ENCODE measurements around the gene CRY2.

CRY2 gene

DNA sequence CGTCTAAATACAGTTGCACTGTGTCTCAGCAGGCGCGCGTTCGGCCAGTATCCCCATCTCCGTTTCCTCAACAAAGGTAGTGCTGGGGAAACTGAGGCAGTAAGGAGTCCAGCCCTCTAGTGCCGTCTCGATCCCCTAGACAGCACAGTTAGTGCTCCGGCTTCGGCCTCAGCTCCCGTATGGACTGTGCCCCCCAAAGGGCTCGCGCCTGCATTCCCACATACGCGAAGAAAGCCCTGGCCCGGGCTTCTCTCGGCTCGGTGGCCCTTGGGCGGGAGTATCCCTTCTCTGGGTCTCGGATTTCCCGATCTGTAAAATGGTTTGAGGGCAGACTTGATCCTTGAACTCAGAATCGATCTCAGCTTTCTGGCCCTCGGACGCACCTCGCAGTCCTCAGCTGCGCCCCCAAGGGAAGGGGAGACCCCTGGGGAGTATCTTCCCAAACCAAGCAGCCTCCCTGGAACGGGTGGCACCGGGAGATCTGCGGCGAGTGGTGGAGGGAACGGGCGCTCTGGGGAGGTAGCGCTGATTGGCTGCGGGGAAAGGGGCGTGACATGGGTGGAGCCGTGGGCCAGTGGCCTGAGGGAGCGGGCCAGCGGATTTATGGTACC lies 71.2 kb downstream of the CRY2 start:
- DNase-seq (ENCODE audit: low read depth, low spot score): no peak

DNA sequence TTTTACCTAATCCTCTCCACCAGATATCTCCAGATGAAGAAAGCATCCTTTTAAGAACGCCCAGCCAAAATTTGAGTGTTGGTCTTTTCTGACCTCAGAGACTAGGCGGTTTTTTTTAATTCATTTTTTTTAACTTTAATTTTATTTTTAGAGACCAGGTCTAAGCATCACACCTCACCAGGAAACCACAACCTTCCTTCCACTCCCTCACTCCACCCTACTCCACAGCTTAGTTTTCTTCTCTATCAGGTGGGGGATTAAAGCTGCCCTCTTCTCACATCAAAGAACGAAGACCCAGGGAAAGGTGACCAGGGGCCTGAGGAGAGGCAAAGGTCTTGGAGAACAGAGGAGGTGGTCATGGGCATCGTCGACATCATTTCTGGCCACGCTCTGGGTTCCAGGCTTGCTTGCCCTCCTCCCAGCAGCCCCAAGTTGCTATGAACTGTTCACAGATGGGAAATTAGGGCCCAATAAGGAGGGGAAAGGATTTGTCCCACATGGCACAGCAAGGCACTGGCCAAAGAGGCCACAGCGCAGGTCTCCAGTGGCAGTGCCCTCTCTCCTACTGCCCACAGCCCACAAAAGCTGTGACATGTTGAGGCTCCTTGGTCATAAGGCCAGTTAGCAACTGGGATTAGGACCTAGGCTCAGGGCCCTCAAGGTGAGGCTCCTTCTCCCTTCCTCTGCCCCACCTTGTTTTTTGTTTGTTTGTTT lies 71.8 kb downstream of the CRY2 start:
- DNase-seq (ENCODE audit: low read depth, low spot score): no peak

DNA sequence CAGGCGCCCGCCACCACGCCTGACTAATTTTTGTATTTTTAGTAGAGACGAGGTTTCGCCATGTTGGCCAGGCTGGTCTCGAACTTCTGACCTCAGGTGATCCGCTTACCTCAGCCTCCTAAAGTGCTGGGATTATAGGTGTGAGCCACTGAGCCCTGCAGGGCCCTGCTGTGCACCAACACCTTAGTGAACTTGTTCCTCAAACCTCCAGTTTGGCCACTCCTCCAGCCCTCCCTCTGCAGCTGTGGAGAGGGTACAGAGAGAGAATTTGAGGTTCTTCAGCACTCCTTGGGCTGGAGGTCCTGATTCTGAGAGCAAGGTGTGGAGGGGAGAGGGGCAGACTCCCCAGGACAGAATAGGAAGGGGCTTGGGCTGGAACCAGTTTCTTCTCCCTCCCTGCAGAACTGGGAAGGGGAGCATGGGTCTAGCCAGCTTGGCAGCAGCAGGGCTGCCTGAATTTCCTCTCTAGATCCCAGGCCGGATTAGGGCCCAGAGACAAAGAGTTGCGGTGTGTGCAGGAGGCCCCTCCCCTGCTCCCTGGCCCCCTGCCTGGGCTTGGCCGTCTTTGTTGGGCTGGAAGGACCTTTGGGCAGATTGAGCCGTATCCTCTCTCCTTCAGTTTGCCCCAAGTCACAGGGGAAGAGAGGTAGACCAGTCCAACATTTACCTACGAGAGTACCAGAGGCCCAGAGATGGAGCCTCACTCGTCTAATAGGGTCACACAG lies 72.7 kb downstream of the CRY2 start:
- DNase-seq (ENCODE audit: low read depth, low spot score): no peak

DNA sequence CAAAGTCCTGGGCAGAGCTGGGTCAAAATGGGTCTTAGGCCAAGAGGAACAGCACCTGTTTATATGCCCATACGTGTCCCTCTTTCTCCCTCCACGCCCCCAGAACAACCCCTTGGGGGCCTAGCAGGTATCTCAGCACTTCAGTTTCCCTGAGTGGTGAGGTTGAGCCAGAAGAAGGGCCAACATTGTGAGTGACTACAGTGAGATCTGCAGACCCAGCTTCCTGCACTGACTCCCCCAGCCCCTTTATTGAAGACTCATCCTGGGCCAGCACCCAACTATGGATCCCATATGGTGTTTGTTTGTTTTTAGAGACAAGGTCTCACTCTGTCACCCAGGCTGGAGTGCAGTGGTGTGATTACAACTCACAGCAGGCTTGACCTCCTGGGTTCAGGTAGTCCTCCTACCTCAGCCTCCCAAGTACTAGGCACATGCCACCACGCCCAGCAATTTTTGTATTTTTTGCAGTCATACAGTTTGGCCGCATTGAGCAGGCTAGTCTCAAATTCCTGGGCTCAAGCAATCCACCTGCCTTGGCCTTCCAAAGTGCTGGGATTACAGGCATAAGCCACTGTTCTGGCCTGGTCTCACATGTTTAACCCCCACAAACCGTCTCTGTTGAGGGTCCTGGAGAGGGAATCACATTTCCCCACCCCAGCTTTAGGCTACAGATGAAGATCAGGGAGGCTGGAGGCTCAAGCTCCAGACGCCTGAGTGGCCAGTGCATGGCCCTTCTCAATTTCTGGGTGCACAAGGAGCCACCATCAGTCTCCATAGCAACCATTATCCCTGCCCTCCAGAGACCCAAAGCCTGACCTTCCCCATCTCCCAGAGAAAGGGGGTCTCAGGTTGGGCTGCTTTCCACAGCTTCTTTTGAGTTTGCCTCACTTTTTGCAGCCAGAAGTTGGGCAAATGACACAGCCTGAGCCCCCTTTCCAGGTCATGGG lies 73.5 kb downstream of the CRY2 start:
- no peak for DNase-seq (ENCODE audit: low read depth, low spot score)

DNA sequence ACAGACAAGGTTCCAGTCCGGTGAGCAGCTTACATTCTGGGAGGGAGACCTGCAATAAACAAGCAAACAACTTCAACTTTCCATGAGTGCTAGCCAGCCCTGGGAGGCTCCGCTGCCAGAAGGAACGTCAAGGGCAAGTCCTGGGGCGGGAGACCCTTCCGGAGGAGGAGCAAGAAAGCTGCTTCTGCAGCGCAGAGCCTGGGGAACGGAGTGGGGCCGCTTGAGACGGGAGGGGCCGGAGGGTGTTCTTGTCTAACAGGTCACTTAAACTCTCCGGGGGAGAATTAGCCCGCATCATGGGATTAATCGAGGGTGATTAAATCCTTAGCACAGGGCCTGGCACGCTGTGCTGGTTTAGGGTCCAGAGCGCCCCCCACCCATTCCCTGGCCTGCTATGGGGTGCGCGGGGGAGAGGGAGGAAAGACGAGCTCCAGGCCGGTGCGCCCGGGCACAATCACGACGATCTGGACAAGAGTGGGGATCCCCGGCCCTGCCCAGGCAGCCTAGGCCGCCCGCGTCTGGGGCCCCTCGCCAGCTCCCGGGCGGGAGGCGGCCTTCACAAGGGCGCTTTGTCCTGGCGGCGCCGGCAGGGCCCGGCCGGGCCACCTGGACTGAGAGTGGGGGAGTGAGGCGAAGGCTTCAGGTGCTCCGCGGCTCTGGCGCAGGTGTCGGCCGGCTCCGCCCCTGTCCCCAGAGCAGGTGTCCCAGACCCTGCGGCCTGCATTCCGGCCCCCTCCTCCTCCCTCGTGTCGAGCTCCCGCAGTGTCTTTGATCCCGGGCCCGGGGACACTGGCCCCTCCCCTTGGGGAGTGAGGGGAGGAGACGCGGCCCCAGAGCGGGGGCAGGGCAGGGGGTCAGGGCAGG lies 74.5 kb downstream of the CRY2 start:
- no peak for DNase-seq (ENCODE audit: low read depth, low spot score)

DNA sequence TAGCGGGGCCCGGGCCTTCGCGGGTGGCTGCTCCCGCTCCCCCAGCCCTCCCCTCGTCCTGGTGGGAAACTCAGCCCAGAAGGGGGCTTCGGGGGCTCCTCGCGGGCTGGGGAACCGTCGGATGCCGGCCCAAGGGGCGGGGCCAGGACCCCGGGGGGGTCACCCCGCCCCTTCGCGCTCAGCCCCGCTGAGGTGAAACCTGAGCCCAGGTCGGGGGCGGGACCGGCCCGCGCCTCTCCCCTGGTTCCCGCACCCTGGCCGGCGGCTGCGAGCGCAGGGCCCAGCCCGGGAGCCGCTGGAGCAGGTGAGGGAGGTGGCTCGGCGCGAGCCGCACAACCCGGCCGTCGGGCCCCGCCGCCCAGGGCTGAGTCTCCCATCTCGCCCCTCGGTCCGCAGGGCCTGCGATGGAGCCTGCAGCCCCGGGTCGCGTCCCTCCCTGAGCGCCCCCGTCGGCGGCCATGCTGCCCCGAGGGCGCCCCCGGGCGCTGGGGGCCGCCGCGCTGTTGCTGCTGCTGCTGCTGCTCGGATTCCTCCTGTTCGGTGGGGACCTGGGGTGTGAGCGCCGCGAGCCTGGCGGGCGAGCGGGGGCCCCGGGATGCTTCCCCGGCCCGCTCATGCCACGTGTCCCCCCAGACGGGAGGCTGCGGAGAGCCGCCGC lies 75.3 kb downstream of the CRY2 start, which contains the start of gene LARGE2:
TSS of gene LARGE2 (plus strand) at position 232 of the 658 bp plus-strand sequence. CDS start at position 459, 227 bp downstream.
- no peak for DNase-seq (ENCODE audit: low read depth, low spot score)

DNA sequence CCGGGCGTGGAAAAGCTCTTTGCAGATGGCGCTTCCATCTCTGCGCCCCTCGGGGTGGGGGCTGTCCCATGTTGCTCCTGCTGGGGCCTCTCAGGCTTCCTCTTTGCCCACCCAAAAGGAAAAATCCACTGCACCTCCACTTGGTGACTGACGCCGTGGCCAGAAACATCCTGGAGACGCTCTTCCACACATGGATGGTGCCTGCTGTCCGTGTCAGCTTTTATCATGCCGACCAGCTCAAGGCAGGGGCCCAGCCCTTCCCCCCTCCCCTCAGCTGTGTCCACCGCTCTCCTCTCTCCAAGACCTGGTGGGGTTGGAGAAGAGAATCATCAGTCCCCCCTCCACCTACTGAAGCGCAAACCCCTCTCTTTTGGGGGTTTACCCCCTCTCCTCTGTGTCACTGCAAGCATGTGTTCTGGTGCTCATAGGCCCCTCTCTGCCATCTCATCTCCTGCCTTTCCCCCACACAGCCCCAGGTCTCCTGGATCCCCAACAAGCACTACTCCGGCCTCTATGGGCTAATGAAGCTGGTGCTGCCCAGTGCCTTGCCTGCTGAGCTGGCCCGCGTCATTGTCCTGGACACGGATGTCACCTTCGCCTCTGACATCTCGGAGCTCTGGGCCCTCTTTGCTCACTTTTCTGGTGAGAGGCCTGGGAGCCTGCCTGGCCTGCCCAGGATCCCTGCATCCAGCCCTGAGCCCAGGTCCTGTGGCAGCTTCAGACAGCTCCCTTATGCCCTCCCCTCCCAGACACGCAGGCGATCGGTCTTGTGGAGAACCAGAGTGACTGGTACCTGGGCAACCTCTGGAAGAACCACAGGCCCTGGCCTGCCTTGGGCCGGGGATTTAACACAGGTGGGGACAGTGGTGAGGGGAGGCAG lies 77.0 kb downstream of the CRY2 start:
- no peak for DNase-seq (ENCODE audit: low read depth, low spot score)

DNA sequence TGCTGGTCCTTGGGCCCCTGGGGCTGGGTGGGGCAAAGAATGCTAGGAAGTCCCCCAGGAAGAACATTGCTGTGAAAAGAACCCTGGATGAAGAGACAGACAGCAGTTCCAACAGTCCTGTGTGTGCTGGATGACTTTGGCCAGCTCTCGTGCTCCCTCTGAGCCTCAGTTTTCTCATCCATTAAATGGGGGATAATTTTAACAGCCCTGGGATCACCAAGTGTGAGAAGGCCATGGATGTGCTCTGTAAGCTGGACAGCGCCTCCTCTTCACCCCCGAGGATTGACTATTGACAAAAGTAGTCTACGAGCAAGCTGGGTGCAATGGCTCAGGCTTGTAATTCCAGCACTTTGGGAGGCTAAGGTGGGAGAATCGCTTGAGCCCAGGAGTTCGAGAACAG lies 77.7 kb downstream of the CRY2 start:
- no peak for DNase-seq (ENCODE audit: low read depth, low spot score)

DNA sequence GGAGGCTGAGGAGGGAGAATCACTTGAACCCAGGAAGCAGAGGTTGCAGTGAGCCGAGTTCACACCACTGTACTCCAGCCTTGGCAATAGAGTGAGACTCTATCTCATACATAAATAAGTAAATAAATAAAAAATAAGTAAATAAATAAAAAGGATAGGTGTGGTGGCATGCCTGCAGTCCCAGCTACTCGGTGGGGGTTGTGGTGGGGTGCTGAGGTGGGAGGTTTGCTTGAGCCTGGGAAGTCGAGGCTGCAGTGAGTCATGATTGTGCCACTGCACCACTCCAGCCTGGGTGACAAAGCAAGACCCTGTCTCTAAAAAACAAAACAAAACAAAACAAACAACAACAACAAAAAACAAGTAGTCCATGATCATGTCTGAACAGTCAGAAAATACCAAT lies 78.3 kb downstream of the CRY2 start:
- DNase-seq (ENCODE audit: low read depth, low spot score): no peak

DNA sequence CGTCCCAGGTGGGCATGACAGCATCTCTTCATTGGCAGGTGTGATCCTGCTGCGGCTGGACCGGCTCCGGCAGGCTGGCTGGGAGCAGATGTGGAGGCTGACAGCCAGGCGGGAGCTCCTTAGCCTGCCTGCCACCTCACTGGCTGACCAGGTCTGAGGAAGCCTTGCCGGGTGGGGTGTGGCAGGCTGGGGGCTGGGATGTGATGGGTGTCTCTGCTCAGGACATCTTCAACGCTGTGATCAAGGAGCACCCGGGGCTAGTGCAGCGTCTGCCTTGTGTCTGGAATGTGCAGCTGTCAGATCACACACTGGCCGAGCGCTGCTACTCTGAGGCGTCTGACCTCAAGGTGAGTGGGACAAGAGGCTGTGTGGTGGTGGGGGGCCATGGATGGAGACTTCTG lies 78.7 kb downstream of the CRY2 start:
- no peak for DNase-seq (ENCODE audit: low read depth, low spot score)

DNA sequence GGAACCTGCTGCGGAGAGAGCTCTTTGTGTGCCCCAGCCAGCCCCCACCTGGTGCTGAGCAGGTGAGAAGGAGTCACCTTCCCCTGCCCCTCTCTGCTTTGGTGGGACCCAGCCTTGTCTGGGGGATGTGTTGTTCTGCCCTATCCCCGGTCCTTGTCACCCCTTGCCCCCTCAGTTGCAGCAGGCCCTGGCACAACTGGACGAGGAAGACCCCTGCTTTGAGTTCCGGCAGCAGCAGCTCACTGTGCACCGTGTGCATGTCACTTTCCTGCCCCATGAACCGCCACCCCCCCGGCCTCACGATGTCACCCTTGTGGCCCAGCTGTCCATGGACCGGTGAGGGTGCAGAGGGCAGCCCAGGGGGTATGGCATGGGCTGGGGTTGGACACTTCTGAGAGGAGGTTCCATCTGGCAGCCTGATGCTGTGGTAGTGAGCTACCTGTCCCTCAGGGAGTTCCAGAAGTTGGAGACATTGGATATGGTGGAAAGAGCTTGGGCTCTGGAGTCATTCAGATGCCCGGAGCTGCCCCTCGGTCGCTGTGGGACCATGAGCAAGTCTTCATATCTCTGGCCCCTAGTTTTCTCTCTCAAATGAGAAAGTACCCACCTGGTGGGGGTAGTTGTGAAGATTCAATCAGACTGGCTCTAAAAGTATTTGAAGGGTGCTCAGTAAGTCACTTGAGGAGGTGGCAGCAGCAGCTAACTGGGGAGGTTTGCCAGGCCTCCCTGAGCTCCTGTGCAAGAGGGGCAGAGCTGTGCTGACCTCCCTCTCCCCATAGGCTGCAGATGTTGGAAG lies 79.5 kb downstream of the CRY2 start:
- no peak for DNase-seq (ENCODE audit: low read depth, low spot score)

DNA sequence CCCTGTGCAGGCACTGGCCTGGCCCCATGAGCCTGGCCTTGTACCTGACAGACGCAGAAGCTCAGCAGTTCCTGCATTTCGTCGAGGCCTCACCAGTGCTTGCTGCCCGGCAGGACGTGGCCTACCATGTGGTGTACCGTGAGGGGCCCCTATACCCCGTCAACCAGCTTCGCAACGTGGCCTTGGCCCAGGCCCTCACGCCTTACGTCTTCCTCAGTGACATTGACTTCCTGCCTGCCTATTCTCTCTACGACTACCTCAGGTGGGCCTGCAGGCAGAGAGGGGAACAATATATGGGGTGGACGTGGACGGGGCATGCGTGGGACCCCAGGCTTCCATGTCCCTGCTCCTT lies 80.0 kb downstream of the CRY2 start:
- no peak for DNase-seq (ENCODE audit: low read depth, low spot score)

DNA sequence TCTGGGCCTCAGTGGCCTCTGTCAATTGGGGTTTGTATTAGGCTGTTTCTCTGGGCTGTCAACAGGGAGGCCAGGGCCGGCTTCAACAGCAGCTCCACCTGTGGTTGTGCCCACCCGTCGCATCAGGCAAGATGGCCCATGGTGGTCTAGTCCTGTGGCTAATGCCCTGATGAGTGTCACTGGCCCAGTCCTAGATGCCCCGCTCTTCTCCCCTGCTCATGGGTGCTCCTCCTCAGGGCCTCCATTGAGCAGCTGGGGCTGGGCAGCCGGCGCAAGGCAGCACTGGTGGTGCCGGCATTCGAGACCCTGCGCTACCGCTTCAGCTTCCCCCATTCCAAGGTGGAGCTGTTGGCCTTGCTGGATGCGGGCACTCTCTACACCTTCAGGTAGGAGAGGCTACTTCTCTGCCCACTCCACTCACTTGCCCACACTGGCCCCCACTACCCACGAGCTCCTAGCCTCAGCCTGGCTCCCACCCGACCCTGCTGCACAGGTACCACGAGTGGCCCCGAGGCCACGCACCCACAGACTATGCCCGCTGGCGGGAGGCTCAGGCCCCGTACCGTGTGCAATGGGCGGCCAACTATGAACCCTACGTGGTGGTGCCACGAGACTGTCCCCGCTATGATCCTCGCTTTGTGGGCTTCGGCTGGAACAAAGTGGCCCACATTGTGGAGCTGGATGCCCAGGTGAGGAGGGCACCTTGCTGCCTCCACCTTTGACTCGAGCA lies 80.6 kb downstream of the CRY2 start:
- DNase-seq (ENCODE audit: low read depth, low spot score): no peak

DNA sequence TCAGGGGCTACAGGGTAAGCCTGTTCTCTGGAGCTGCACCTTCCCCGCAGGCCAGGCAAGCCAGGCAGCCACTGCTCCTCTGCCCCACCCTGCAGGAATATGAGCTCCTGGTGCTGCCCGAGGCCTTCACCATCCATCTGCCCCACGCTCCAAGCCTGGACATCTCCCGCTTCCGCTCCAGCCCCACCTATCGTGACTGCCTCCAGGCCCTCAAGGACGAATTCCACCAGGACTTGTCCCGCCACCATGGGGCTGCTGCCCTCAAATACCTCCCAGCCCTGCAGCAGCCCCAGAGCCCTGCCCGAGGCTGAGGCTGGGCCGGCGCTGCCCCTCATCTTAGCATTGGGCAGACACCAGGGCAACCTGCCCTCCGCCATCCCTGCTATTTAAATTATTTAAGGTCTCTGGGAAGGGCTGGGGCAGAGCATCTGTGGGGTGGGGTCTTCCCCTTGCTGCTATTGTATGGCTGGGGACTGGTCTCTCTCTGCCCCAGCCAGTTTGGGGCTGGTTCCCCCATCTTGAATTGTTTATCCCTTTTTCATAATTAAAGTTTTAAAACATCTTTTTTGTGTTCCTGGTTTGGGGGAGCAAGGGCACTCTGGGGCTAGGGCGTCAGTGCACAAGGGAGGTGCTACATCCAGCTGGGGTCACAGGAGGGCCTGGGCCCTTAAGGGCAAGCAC lies 81.4 kb downstream of the CRY2 start:
- no peak for DNase-seq (ENCODE audit: low read depth, low spot score)

DNA sequence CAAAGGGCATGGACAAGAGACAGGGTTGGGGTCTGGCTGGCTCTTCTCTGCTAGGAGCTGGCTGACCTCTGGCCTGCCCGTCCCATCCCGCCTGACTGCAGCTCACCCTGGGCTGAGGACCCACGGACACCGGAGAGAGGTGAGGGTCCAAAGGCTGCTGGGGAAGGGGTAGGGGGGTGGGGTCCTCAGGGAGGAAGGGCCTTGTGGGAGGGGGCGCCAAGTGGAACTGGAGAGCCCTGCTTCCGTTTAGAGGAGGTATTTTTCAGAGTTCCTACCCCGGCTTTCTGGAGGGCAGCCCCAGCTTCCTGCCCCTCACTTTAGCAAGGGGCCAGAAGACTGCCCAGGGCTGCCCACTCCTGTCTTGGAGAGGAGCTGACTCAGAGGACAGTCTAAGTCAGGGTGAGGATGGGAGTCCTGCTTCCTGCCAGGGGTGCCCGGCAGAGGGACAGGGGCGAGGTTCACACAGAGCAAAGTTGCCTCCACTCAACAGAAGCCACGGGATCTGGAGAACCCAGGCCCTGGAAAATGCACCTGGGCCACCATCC lies 82.3 kb downstream of the CRY2 start:
- no peak for DNase-seq (ENCODE audit: low read depth, low spot score)

DNA sequence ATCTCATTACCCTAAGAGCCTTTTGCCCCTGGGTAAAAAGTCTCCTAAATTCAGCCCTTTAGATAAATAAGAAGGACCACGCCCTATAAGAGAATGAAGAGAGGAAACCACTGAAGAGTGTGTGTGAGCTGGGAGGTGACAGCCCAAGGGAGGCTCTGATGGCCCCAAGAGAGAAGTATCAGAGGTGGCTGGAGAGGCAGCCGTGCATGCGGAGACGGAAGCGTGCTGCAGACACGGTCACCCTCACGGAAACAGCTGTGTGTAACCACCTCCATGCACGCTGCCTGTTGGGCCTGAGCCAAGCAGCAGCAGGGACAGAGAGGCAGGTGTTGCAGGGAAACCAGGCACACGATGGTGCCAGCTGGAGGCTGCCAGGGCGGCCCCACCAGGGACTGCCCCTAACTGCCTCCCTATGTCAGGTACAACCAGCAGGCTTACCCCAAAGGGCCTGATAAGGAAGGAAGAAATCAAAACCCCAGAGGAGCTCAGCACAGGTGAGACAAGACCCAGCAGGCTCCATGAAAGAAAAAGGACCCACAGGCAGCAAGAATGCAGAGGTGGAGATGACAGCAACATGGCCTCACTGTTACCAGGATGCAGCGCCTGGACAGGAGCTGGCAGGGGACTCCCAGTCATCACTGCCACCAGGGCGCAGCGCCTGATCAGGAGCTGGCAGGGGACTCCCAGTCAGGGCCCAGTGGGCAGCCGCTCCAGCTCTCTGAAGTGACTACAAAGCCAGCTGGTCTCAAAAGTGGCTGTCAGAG lies 82.9 kb downstream of the CRY2 start:
- DNase-seq (ENCODE audit: low read depth, low spot score): no peak
